D721Med (cell line): Measurements from ENCODE around the gene AIG1.

Source experiments
- DNase-seq: peaks from one replicate; pipeline ENCODE4 v3.0.0; 2011; ENCODE audit warnings: low spot score; ENCODE audit not compliant: insufficient read length
- FAIRE-seq: peaks from 2 replicates; lab custom pipeline; 2011; peaks lifted over from hg19 to GRCh38; lab: Jason Lieb, UNC
- CTCF ChIP-seq: IDR thresholded peaks from 2 replicates; pipeline ENCODE4 v1.5.1; 2012; ENCODE audit warnings: mild to moderate bottlenecking, control low read depth; ENCODE audit not compliant: insufficient read depth; ENCODE audit errors: missing control alignments

The AIG1 gene

GRCh38 chr6:143268439-143268838 is 207.8 kb downstream of the AIG1 start:
- FAIRE-seq = no peak

GRCh38 chr6:143270026-143270425 is 209.3 kb downstream of the AIG1 start:
- FAIRE-seq (no peak), DNase-seq (no peak)
- no peak for TF ChIP-seq CTCF

More at GRCh38 chr6:143268439-143268838, 207.8 kb downstream of the AIG1 start:
- no peak for DNase-seq
- no peak for TF ChIP-seq CTCF

GRCh38 chr6:143271024-143271423 is 210.3 kb downstream of the AIG1 start:
- FAIRE-seq (no peak), DNase-seq (no peak)
- TF ChIP-seq CTCF = no peak

GRCh38 chr6:143276436-143276835 is 215.7 kb downstream of the AIG1 start:
- FAIRE-seq (no peak), DNase-seq (no peak)
- TF ChIP-seq CTCF = no peak

- DNase-seq (no peak), FAIRE-seq (no peak)
- peak; percentile 13 for TF ChIP-seq CTCF
Observed at GRCh38 chr6:143279385-143279784, 218.7 kb downstream of the AIG1 start.

GRCh38 chr6:143283887-143284645 is 223.4 kb downstream of the AIG1 start:
- no peak for TF ChIP-seq CTCF
- FAIRE-seq (no peak), DNase-seq (no peak)

- no peak for TF ChIP-seq CTCF
- FAIRE-seq (no peak), DNase-seq (no peak)
Observed at GRCh38 chr6:143286251-143286795, 225.6 kb downstream of the AIG1 start.
